GM21529 (cell line): ENCODE results near the gene DGKZ.

Experiments used
- ATAC-seq: cut with Tn5 transposase; IDR thresholded peaks from one replicate; pipeline ENCODE4 v1.9.1; 2021; ENCODE audit not compliant: unreplicated experiment

DGKZ gene

GRCh38 chr11:46380340-46381047 lies 33.2 kb downstream of the DGKZ start:
- peak; percentile 44 for ATAC-seq

GRCh38 chr11:46381048-46381818 lies 34.0 kb downstream of the DGKZ start, which contains the start of gene MDK:
Gene MDK, plus strand, starts transcription at chr11:46381669. Its CDS starts 389 bp downstream, at chr11:46382058.
- ATAC-seq: peak; percentile 19

GRCh38 chr11:46381819-46382645 lies 34.8 kb downstream of the DGKZ start:
- ATAC-seq: no peak

GRCh38 chr11:46382646-46383403 lies 35.6 kb downstream of the DGKZ start:
- no peak for ATAC-seq

- no peak for ATAC-seq
Observed at GRCh38 chr11:46383404-46383758, 36.1 kb downstream of the DGKZ start.

GRCh38 chr11:46383974-46384701 lies 36.9 kb downstream of the DGKZ start:
- no peak for ATAC-seq

GRCh38 chr11:46385169-46386004 lies 38.1 kb downstream of the DGKZ start:
- ATAC-seq: no peak

GRCh38 chr11:46386005-46386578 lies 38.8 kb downstream of the DGKZ start:
- no peak for ATAC-seq

- ATAC-seq: no peak
Observed at GRCh38 chr11:46386674-46387073, 39.4 kb downstream of the DGKZ start.

GRCh38 chr11:46387456-46387855 lies 40.2 kb downstream of the DGKZ start:
- ATAC-seq: no peak

- no peak for ATAC-seq
Observed at GRCh38 chr11:46387919-46388618, 40.8 kb downstream of the DGKZ start.

- no peak for ATAC-seq
Observed at GRCh38 chr11:46388619-46389449, 41.6 kb downstream of the DGKZ start.

- peak; percentile 61 for ATAC-seq
Observed at GRCh38 chr11:46389450-46390330, 42.4 kb downstream of the DGKZ start.

GRCh38 chr11:46390331-46391171 lies 43.3 kb downstream of the DGKZ start:
- ATAC-seq: no peak

GRCh38 chr11:46391186-46391577 lies 43.9 kb downstream of the DGKZ start:
- ATAC-seq: no peak
